Measurements from ENCODE around the gene MAP3K4. TPM values are rescaled to one million over a fixed set of nuclear protein-coding genes. Genes with fewer than 3 reads are reported as not detected.

The MAP3K4 gene, protein sequence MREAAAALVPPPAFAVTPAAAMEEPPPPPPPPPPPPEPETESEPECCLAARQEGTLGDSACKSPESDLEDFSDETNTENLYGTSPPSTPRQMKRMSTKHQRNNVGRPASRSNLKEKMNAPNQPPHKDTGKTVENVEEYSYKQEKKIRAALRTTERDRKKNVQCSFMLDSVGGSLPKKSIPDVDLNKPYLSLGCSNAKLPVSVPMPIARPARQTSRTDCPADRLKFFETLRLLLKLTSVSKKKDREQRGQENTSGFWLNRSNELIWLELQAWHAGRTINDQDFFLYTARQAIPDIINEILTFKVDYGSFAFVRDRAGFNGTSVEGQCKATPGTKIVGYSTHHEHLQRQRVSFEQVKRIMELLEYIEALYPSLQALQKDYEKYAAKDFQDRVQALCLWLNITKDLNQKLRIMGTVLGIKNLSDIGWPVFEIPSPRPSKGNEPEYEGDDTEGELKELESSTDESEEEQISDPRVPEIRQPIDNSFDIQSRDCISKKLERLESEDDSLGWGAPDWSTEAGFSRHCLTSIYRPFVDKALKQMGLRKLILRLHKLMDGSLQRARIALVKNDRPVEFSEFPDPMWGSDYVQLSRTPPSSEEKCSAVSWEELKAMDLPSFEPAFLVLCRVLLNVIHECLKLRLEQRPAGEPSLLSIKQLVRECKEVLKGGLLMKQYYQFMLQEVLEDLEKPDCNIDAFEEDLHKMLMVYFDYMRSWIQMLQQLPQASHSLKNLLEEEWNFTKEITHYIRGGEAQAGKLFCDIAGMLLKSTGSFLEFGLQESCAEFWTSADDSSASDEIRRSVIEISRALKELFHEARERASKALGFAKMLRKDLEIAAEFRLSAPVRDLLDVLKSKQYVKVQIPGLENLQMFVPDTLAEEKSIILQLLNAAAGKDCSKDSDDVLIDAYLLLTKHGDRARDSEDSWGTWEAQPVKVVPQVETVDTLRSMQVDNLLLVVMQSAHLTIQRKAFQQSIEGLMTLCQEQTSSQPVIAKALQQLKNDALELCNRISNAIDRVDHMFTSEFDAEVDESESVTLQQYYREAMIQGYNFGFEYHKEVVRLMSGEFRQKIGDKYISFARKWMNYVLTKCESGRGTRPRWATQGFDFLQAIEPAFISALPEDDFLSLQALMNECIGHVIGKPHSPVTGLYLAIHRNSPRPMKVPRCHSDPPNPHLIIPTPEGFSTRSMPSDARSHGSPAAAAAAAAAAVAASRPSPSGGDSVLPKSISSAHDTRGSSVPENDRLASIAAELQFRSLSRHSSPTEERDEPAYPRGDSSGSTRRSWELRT (N-terminal part only)
- total RNA-seq: 11.6 and 12.6 TPM in 2 replicates

DNA sequence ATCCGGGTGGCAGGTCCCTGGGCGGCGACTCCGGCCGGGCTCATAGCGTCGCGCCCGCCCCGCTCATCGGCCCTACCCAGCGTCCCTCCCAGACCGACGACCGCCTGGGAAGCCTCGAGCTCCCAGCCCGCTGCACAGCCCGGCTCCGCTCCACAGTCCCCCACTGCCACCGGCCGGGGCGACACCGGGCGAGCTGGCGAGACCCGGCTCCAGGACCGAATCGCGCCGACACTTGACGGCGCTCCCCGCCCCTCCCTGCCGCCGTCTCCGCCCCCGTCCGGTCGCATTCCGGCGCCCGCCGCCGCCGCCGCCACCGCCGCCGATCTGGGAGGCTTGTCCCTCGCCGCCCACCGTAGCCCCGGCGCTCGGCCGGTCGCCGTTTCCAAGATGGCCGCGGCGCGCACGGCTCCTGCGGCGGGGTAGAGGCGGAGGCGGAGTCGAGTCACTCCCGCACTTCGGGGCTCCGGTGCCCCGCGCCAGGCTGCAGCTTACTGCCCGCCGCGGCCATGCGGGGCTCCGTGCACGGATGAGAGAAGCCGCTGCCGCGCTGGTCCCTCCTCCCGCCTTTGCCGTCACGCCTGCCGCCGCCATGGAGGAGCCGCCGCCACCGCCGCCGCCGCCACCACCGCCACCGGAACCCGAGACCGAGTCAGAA lies at the start of gene MAP3K4:
Gene MAP3K4 (plus strand): TSS at position 364 of the 655 bp plus-strand sequence. CDS start 163 bp downstream, at position 527.

Measured in bronchus fibroblast of lung (primary cell).